Measurements from ENCODE around the gene SYT17. TPM values are rescaled to one million over a fixed set of nuclear protein-coding genes. Genes with fewer than 3 reads are reported as not detected.

The SYT17 gene
- total RNA-seq, 3 donors from 2014 or later = 1.9 to 11.9 (median 5.2) TPM

GRCh38 chr16:19299565-19299964, 131.5 kb downstream of the SYT17 start:
- no peaks in the 10 kb centered on the region for H3K4me1 ChIP-seq
- H3K36me3 ChIP-seq = no peaks in the 10 kb centered on the region
- no peak overlapping the region for H3K27ac ChIP-seq
- no peak overlapping the region for H3K4me3 ChIP-seq
- TF ChIP-seq POLR2AphosphoS5 (IDR thresholded peaks at IDR 0.05) (no peak), POLR2A (IDR thresholded peaks at IDR 0.05) (no peak), CTCF (IDR thresholded peaks at IDR 0.05) (no peak)
- H3K27me3 ChIP-seq = no peaks in the 10 kb centered on the region
- intact Hi-C loops (cut with DNase I; ENCODE audit: low total_unique reads) = no loop called here
- DNase-seq (ENCODE audit: low spot score in 2 of 2) = no peak
- H3K9me3 ChIP-seq = no peaks in the 10 kb centered on the region

- no peak for TF ChIP-seq POLR2A (IDR thresholded peaks at IDR 0.05)
- no peak for TF ChIP-seq CTCF (IDR thresholded peaks at IDR 0.05)
- no peak for TF ChIP-seq POLR2AphosphoS5 (IDR thresholded peaks at IDR 0.05)
- H3K27me3 ChIP-seq = no peaks in the 10 kb centered on the region
- DNase-seq (ENCODE audit: low spot score in 2 of 2) = no peak
- intact Hi-C loops (cut with DNase I; ENCODE audit: low total_unique reads) = no loop called here
- H3K4me3 ChIP-seq = no peak overlapping the region
- H3K27ac ChIP-seq = no peak overlapping the region
- no peaks in the 10 kb centered on the region for H3K4me1 ChIP-seq
- no peaks in the 10 kb centered on the region for H3K9me3 ChIP-seq
- no peaks in the 10 kb centered on the region for H3K36me3 ChIP-seq
These were observed 133.9 kb downstream of the SYT17 start for GRCh38 chr16:19301931-19302330.

GRCh38 chr16:19304750-19305149, 136.7 kb downstream of the SYT17 start:
- TF ChIP-seq CTCF (IDR thresholded peaks at IDR 0.05) (no peak), POLR2AphosphoS5 (IDR thresholded peaks at IDR 0.05) (no peak), POLR2A (IDR thresholded peaks at IDR 0.05) (no peak)
- H3K36me3 ChIP-seq = no peaks in the 10 kb centered on the region
- H3K4me1 ChIP-seq = no peaks in the 10 kb centered on the region
- no peak overlapping the region for H3K4me3 ChIP-seq
- no peak for DNase-seq (ENCODE audit: low spot score in 2 of 2)
- H3K27me3 ChIP-seq = no peaks in the 10 kb centered on the region
- intact Hi-C loops (cut with DNase I; ENCODE audit: low total_unique reads) = no loop called here
- H3K27ac ChIP-seq = no peak overlapping the region
- H3K9me3 ChIP-seq = no peaks in the 10 kb centered on the region

- Histone ChIP-seq H3K27ac (no peak overlapping the region), H3K9me3 (no peaks in the 10 kb centered on the region), H3K4me3 (no peak overlapping the region), H3K36me3 (no peaks in the 10 kb centered on the region), H3K4me1 (no peaks in the 10 kb centered on the region), H3K27me3 (no peaks in the 10 kb centered on the region)
- no peak for DNase-seq (ENCODE audit: low spot score in 2 of 2)
- intact Hi-C loops (cut with DNase I; ENCODE audit: low total_unique reads) = no loop called here
- TF ChIP-seq POLR2AphosphoS5 (IDR thresholded peaks at IDR 0.05) = no peak
- TF ChIP-seq CTCF (IDR thresholded peaks at IDR 0.05) = no peak
- TF ChIP-seq POLR2A (IDR thresholded peaks at IDR 0.05) = no peak
These were observed 137.4 kb downstream of the SYT17 start for GRCh38 chr16:19305443-19305842.

- Histone ChIP-seq H3K36me3 (no peaks in the 10 kb centered on the region), H3K4me3 (no peak overlapping the region), H3K27ac (no peak overlapping the region), H3K4me1 (no peaks in the 10 kb centered on the region), H3K9me3 (no peaks in the 10 kb centered on the region), H3K27me3 (no peaks in the 10 kb centered on the region)
- DNase-seq (ENCODE audit: low spot score in 2 of 2) = no peak
- intact Hi-C loops (cut with DNase I; ENCODE audit: low total_unique reads) = no loop called here
- TF ChIP-seq POLR2AphosphoS5 (IDR thresholded peaks at IDR 0.05) = no peak
- TF ChIP-seq CTCF (IDR thresholded peaks at IDR 0.05) = no peak
- TF ChIP-seq POLR2A (IDR thresholded peaks at IDR 0.05) = no peak
These were observed 139.7 kb downstream of the SYT17 start for GRCh38 chr16:19307587-19308241.
